ENCODE results near the gene ZNF254.
"Not testable (repeated sequence)": the region's sequence is repeated elsewhere in the genome, so short reads cannot be mapped to it uniquely, and the experiment has no call there.

The ZNF254 gene

DNA sequence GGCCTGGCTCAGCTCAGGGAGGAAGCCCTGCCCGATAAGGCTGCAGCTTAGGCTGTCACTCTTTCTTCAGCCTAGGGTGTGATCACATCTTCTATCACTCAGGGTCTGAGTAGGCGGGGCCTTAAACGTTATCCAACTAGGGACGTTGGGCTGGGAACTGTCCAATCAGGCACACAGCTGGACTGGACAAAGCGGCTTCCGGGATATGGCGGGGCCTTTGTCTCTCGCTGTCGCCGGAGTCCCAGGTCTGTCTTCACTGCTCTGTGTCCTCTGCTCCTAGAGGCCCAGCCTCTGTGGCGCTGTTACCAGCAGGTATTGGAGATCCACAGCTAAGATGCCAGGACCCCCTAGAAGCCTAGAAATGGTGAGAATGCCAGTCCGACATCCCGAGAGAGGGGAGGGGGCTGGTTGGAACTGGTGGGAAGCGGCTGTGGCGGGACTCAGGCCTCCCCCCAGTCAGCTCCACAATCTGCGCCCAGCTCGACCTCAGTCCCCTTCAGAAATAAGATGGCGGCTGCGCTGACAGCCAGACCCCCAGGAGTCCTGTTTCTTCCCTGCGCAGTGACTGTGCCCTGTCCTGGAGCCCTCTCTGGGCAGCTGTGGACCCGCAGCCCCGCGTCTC is at the start of gene ZNF254:
Gene ZNF254 (plus strand): TSS at position 214 of the 622 bp plus-strand sequence. CDS start 121 bp downstream, at position 335.
- DNase-seq = no peak

GRCh38 chr19:24040621-24041020 is 46.4 kb upstream of the ZNF254 start:
- DNase-seq = no peak

DNA sequence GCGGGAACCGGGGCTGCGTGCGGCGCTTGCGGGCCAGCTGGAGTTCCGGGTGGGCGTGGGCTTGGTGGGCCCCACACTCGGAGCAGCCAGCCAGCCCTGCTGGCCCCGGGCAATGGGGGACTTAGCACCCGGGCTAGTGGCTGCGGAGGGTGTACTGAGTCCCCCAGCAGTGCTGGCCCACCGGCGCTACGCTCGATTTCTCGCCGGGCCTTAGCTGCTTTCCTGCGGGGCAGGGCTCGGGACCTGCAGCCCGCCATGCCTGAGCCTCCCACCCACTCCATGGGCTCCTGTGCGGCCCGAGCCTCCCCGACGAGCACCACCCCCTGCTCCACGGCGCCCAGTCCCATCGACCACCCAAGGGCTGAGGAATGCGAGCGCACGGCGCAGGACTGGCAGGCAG is 45.7 kb upstream of the ZNF254 start:
- DNase-seq = not testable (repeated sequence)

GRCh38 chr19:24046550-24046949 is 40.4 kb upstream of the ZNF254 start:
- no peak for DNase-seq

DNA sequence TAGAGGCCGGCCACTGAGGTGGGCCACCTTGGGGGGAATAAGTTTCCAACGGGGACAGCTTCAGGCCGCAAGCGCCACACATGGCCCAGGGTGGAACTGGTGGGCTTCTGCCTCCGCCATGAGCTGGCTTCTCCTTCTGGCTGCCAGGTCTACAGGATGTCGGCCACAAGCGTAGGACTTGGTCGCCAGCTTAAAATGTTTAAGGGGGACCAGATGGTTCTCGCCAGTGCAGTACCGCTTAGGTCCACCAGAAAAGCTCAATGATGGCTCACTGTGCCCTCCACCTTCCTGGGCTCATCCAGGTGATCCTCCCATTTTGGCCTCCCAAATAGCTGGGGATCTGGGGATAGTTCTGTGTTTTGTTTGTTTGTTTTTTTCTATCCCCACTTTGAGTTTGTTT is 38.7 kb upstream of the ZNF254 start:
- DNase-seq = no peak

- no peak for DNase-seq
These were observed 37.5 kb upstream of the ZNF254 start for GRCh38 chr19:24049537-24049936.

GRCh38 chr19:24051516-24051915 is 35.5 kb upstream of the ZNF254 start:
- DNase-seq = no peak

GRCh38 chr19:24052811-24053210 is 34.2 kb upstream of the ZNF254 start:
- no peak for DNase-seq

GRCh38 chr19:24053601-24054000 is 33.4 kb upstream of the ZNF254 start:
- no peak for DNase-seq

GRCh38 chr19:24054044-24054935 is 32.7 kb upstream of the ZNF254 start:
- DNase-seq = no peak

DNA sequence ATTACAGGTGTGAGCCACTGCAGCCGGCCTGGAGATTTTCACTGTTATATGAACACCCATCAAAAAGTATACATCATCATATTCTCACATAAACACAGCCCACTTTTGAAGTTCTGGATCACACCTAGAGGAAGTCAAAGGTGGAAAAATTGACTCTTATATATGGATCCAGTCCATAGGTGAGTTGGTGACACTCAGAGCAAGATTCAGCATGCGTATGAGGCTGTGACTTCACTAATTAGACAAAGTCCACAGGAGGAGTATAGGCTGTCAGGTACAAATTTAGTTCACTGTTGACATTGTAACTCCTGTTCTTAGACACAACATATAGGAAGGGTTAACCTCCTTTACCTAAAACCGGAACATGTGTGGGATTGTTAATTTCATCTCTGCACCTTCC is 31.4 kb upstream of the ZNF254 start:
- DNase-seq = no peak

DNA sequence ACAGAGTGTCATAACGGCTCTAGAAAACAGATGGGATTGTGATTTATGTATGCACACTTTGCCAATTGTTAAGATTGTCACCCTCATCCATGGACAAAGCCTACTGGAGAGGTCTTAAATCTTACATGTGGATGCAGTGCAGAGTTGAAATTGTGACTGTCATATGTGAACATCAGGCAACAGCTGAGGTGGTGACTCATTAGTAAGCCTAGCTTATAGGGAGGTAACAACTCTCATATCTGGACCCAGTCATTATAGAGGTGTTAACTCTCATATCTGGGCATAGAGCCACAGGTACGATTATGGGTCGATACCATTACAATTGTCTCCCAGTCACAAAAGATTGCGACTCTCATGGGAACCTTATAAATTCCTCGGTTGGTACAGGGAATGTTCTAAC is 29.8 kb upstream of the ZNF254 start:
- DNase-seq = no peak

DNA sequence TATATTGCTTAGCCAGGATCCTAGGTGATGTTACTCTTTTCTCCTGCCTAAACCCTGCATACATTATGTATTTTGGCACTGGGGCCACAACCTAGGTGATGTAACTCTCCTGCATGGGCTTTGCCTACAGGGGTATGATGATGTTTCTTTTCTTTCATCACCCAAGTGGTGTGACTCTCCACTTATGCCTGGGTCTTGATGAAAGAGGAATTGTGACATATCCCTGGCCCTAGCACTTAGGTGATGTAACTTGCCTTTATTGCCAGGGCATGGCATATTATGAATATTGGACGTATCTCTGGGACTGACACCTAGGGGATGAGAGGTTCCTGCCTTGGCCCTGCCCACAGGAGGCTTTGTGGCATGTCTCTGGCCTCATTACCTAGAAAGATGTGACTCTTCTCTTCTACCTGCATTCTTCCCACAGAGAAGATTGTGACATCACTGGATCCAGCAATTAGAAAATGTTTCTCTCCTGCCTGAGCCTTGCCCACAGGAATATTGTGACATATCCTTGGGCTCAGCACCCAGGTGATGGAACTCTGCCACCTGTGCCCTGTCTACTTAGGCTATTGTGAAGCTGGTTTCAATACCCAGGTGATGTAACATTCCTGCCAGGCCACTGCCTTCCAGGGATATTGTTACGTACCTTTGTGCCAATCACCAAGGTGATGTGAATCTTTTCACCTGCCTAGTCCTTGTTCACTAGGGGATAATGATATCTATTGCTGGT is 27.3 kb upstream of the ZNF254 start:
- DNase-seq = no peak

DNA sequence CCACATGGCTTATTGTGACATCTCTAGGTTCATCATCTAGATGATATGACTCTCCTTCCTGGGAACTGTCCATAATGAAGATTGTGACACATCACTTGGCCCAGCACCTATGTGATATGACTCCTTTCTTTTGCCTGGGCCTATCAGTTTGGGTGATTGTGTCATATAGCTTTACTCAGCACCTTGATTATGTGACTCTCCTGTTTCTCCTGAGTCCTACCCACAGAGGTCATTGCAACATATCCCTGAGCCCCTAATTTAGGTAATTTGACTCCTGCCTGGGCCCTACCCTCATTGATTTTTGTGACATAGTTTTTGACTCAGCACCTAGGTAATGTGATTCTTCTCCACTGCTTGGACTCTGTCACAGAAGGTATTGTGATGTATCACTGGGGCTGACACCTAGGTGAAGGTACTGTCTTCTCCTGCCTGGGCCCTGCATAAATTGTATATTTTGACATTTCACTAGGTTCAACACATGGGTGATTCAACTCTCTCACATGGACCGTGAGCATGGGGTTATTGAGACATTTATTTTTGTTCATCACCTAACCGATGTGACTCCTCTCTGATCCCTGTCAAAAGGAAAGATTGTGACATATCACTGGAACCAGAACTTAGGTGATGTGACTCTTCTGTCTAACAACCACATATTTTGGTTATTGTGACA is 26.2 kb upstream of the ZNF254 start:
- DNase-seq = no peak

GRCh38 chr19:24062190-24062589 is 24.8 kb upstream of the ZNF254 start:
- DNase-seq = no peak

DNA sequence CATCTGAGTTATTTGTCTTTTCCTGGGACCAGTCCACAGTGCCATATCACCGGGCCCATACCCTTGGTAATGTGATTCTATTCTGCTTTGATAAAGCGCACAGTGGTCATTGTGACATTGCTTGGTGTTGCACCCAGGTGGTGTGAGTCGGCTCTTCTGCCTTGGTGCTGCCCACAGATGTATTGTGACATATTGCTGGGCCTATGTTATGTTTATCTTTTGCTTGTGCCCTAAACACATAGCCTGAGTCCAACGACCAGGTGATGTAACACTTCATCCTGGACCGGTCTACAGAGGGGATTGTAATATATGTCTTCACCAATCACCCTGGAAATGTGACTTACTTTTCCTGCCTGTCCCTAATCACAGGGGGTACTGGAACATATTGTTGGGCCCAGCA is 23.7 kb upstream of the ZNF254 start:
- no peak for DNase-seq

DNA sequence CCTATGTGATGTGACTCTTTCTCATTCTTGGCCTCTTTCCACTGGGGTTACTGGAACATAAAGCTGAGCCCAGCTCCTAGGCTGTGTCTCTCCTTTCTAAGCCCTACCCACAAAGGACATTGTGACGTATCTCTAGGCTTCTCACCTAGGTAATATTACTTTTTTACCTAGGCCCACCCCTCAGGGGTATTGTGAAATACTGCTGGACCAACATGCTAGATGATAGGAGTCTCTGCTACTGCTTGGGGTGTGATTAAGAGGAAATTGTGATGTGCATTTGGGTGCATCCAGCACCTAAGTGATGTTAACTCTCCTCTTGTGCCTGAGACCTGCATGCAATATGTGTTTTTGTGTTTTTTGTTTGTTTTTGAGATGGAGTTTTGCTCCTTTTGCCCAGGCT is 22.8 kb upstream of the ZNF254 start:
- no peak for DNase-seq

- DNase-seq = no peak
These were observed 21.7 kb upstream of the ZNF254 start for GRCh38 chr19:24065243-24065642.

DNA sequence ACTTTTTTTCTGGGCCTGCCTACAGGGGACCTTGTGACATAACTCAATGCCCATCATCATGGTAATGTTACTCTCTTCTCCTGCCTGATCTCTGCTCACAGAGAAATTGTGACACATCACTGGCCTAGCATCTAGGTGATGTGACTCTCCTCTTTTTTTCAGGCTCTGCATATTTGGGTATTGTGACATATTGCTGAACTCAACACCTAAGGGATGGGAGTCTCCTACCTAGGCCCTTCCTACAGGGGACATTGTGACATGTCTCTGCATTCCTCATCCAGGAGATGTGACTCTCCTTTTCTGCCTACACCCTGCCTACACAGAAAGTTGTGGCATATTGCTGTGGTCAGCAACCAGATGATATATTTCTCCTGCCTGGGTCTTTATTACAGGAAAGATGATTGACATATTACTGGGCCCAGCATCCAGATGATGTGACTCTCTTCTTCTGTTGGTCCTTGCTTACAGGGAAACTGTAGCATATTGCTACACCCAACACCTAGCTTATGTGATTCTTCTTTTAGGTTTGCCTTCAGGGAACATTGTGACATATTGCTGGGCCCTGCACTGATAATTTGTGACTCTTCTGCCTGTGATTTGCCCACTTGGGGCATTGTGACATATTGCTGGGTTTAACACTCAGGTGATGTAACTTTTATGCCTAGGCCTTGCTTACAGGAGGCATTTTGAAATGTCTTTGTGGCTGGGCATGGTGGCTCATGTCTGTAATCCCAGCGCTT is 21.0 kb upstream of the ZNF254 start:
- no peak for DNase-seq

- no peak for DNase-seq
These were observed 16.9 kb upstream of the ZNF254 start for GRCh38 chr19:24069905-24070657.

GRCh38 chr19:24071078-24071477 is 15.9 kb upstream of the ZNF254 start:
- DNase-seq = no peak

DNA sequence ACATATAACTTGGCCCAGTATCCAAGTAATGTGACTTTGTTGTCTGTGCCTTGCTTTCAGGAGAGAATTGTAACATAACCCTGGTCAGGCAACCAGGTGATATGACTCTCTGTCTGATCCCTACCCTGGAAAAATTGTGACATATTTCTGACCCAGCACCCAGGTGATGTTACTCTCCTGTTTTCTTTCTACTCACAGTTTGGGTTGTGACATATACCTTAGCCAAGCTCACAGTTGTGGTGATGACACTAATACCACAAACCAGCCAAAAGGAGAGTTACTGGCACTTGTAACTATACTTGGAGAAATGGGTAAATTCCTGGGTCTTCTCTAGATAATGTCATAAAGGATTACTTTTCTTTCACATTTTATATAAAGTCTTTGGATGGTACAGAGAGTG is 14.3 kb upstream of the ZNF254 start:
- DNase-seq = no peak
